Gastrocnemius medialis (tissue), 4 donors: ENCODE measurements around the gene A3GALT2.

Experiments used
- POLR2A ChIP-seq, 2 donors: fragments of 450-650 bp; IDR thresholded peaks; one replicate each; pipeline ENCODE4 v1.6.1; 2017; ENCODE audit warnings: antibody characterized with exemption in 2 of 2, mild to moderate bottlenecking in 2 of 2, moderate library complexity in 2 of 2
- TF ChIP-seq, protein P1 (sequence below), 5 experiments: fragments of 450-650 bp in 3 of 5; fragments of 200-600 bp in 2 of 5; sonication (generic) in 2 of 5; IDR thresholded peaks in 4 of 5; conservative IDR thresholded peaks in 1 of 5; 1 replicate in 4 of 5; 2 replicates in 1 of 5; pipeline ENCODE4 v1.5.1; 2016 to 2019; ENCODE audit warnings: antibody characterized with exemption in 5 of 5, mild to moderate bottlenecking in 3 of 5, moderate library complexity in 3 of 5

DNA sequence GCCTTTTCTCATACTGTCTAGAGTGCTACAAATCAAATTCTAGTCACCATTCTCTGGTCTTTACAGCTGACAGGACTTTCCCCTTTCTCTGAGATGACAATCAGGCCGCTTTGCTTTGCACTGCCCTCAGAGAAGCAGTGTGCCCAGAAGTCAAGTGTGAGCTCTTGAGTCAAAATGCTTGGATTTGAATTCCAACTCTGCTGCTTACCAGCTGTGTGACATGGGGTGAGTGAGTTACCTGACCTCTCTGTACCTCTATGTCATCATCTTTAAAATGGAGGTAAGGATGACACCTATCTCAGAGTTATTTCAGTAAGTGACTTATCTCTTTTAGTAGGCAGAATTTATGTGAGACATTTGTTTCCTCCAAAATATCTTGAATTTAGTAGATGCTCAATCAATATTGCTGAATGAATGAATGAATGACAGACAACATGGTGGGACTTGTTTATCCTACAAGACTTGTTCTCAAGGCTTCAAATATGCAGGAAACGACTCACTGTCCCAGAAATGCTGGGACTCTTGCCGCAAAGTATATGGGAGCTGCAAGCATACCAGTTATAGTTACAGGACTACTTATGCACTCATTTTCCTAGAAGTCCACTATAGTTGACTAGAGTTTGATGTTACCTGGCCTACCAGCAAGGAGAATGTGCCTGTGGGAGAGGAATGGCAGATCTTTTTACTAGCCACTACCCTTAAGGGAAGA is 38.1 kb upstream of the A3GALT2 start:
- TF ChIP-seq, protein P1, sequence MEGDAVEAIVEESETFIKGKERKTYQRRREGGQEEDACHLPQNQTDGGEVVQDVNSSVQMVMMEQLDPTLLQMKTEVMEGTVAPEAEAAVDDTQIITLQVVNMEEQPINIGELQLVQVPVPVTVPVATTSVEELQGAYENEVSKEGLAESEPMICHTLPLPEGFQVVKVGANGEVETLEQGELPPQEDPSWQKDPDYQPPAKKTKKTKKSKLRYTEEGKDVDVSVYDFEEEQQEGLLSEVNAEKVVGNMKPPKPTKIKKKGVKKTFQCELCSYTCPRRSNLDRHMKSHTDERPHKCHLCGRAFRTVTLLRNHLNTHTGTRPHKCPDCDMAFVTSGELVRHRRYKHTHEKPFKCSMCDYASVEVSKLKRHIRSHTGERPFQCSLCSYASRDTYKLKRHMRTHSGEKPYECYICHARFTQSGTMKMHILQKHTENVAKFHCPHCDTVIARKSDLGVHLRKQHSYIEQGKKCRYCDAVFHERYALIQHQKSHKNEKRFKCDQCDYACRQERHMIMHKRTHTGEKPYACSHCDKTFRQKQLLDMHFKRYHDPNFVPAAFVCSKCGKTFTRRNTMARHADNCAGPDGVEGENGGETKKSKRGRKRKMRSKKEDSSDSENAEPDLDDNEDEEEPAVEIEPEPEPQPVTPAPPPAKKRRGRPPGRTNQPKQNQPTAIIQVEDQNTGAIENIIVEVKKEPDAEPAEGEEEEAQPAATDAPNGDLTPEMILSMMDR (IDR thresholded peaks at IDR 0.05 in 4 of 5, conservative IDR thresholded peaks at IDR 0.05 in 1 of 5), result no peak
- TF ChIP-seq POLR2A (IDR thresholded peaks at IDR 0.05), result no peak
